Astrocyte (in vitro differentiated cells and primary cell): Measurements from ENCODE around the gene BST1.

Experiments used
- CTCF ChIP-seq: IDR thresholded peaks from 2 replicates; pipeline ENCODE4 v1.5.1; 2011; ENCODE audit warnings: low read depth, mild to moderate bottlenecking, inconsistent platforms, low read length, moderate library complexity; ENCODE audit not compliant: insufficient read depth
- EZH2 ChIP-seq: IDR thresholded peaks from 2 replicates; pipeline ENCODE4 v1.6.1; 2012; ENCODE audit warnings: mild to moderate bottlenecking, low read length, inconsistent platforms; ENCODE audit not compliant: insufficient read depth

GRCh38 chr4:15735536-15735935 lies 32.7 kb downstream of the BST1 start:
- TF ChIP-seq CTCF (no peak), EZH2 (no peak)
